C1 segment of cervical spinal cord (tissue), 14 donors: ENCODE measurements around the gene IHH.

Experiments
- DNase-seq, 14 donors: peaks; one replicate each; lab custom pipeline; 2025; lab: John Stamatoyannopoulos, UW

The IHH gene

DNA sequence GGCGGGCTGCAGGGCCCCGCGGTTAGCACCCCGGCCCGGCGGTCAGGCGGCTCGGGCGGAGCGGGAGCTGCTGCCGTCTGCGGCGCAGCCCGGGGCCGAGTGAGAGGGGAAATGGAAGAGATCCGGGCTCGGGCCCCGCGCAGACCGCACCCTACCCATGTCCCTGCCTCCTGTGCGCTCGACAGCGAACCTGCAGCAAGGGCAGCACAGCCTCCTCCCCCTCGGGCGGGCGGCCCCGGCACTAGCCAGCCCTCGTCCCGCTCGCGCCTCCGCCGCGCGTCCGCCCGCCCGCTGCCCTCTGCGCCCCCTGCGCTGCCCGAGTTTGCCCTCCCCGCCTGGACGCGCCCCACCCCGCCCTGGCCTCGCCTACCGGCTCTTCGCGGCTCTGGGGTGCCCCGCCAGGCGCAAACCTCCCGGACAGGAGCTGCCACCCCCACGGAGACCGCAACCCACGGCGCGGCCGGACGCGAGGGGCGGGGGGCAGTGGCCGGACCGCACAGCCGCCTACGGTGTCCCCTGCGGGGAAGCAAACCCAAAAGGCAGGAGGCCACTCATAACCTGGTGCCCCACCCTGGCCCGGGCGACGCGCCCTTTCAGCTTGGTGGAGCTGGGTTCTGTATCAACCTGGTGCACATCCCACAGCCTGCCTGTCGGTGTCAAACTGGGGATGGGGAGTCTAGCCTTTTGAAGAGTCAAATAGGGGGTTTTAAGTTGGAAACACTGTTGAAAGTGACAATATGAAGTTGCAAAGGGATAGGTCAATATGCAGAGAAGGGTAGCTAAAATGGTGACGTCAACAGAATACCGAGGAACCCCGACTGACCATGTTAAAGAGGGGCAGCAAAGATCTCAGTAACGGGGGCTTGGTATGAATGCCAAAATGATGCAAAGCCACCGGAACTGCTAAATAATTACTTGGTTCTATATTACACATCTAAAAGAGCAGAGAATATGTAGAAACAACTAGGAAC lies at the start of gene IHH:
TSS of gene IHH (minus strand) at position 101 of the 971 bp plus-strand sequence. CDS start 454 bp downstream, outside the sequence.
- DNase-seq: no peak

DNA sequence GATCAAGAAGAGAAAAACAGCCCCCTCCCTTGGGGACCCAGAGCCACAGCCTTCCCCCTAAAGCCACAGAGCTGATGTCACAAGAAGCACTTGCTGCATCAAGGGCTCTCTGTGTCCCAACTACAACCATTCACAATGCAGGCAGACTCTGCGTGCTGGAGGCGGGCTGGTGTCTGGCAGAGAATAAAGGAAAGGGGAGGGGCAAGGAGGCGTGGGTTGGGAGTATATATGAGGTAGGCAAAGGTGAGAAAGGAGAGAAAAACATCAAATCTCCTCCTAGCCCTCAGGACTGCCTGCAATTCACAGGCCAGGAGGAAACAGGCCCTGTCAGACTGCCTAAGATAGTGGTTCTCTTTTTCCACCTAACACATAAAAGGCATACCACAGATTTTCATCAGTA lies 48.8 kb upstream of the IHH start:
- DNase-seq: peak in 1 of 14 donors; percentile 0

DNA sequence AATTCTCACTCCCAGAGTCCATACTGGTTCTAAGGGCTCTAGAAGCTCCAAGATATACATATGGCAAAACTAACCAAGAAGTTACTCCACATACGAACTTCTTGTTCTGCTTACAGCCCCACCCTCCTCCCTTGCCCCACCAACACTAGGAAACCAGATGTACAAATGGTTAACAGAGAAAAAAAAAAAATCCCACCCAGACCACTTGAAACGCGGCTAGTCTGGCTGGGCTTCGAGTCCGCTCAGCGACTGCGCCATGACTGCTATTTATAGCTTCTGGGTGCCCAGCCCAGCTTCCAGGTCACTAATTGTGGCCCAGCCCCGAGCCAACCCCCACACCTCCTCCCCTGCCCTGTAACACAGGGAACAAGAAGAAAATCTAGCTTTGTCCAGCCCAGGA lies 47.0 kb upstream of the IHH start:
- DNase-seq: no peak

DNA sequence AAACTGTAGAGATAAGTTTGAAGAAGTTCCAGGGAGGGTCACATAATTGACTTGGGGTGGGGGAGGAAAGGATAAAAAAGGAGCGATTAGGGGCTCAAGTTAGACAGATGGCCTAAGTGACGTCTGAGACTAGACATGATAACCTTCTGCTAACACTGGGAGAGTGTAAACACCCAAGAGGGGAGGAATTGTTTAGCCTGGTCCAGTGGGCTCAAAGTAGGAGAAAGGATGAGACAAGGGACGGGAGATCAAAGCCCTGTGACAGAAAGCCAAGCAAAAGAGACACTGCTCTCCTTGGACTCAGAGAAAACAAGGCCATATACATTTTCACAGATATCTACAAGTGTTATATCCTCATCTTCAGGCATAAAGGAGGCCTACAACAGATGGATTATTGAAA lies 45.5 kb upstream of the IHH start:
- no peak for DNase-seq

DNA sequence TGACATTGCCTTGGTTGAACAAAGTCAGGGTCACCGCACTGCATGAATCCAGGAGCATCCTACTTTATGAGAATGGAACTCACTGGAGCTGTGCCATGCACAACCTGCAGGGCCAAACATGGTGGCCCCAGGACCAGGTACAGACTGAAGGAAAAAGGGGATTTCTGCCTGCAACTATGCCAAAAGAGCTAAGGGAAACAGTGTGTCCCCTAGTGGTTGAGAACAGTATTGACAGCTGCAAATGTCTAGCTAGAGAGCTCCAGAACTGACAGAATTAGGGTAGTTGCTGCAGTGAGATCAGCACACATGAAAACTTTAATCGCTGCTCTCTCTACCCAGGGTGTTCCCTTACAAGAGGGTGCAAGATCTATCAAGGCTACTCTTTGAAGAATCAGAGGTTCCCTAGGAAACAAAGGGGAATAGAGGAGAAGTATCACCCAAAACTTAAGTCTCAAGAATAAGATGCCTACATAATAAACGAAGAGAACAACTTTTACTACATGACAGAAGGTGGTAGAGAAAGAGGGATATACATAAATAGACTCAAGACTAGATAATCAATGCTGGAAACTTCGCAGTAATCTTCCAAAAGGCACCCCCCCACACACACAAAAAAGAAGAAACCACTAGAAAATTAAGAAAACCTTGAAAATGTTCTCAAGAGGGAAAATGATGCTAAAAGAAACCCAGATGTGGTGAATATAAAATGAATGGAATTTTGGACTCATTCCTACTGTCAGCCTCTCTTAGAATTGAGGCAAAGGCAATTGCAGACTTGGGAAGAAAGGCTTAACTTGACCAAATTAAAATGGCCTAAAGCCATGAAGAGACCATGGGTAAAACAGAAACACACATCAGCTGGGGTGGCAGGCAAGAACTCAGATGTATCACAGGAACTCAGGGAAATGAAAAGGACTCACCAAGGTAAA lies 43.6 kb upstream of the IHH start:
- no peak for DNase-seq

DNA sequence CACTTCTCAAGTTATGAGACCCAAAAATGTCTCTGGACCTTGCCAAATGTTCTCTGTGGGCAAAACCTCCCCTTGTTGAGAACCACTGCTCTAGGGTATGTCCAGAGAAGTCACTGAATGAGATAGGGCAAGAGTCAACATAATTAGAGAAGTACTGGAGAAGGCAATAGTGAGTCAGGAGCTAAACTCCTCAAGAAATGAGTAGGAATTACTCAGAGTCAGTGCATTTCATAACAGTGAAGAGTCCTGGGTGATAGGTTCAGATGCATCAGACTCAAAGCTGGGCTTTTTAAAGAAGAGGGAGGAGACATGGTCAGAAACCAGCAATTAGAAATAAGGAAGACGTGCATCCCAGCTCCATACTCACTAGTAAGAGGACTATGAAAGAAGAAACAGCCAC lies 38.6 kb upstream of the IHH start:
- DNase-seq: no peak

DNA sequence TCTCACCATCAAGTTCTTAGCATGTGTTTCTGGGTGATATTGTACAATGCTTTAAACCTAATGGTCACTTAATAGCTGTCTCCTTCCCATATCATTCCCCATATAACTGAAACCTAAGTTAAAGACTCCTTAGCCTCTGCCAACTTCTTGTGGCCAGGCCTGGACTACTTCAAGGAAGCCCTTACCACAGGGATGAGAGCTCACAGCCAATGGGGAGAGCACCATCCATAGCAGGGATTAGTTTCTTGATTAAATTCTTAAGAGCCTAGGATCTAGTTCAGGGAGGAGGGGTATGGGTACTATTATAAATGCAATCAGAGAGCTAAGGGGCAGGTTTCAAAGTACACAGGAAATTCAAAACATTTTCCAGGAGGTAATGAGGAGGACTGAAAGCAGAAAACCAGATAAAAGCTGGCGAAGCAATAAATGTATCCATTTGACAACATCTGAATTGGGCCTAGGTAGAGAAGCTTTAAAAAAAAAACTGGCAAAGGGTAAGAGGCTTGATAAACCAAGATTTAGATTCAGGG lies 34.8 kb upstream of the IHH start:
- no peak for DNase-seq

DNA sequence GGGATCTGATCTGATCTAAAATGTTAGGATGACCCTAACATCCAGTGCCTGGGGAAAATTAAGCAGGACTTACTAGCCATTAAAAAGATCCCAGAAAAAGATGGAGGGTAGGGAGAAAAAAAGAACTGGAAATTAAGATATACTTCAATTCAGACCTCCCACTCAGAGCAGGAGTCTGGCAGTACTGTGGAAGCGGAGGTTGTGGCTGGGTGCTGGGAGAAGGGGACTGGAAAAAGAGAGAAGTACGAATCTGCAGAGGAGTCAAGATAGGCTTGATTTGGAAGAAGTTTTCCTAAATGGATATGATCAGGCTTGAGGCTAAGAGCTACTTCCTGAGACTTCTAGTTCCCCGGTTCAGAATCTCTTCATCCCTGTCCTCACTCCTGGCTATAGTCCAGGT lies 33.5 kb upstream of the IHH start:
- DNase-seq: no peak

DNA sequence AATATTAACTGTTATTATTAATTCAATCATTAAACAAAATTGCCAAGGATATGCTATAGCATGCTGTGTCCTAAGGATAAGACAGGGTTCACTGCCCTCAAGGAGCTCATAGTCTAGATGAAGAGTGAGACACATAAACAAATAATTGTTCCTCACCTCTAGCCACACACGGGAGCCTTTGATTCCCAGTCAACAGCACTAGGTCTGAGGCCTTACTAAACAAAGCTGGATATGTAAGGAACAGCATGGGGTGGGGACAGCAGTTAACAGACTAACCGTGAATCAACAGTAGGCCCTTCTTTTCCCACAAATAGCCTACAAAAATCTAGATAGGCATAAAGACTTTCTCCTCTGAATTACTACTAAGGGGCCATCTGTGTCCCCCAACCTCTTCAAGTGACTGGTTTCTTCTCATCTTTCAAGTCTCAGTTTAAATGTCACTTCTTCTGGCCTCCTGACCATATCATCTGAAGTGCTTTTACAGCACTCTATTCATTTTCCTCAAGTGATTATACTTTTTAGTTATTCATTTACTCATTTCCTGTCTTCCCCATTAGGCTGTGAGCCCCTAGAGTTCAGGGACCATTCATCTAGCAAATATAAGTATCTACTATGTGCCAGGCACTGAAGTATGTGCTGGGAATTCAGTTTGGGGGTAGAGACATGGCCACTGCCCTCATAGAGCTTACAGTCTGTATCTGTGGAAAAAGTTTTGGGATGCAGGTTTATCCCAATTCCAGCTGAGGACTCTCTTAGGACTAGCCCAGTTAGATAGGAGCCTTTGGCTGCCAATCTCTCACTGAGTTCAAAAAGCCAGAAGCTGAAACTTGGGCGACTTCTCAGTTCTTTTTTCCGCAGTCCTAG lies 29.9 kb upstream of the IHH start:
- no peak for DNase-seq

DNA sequence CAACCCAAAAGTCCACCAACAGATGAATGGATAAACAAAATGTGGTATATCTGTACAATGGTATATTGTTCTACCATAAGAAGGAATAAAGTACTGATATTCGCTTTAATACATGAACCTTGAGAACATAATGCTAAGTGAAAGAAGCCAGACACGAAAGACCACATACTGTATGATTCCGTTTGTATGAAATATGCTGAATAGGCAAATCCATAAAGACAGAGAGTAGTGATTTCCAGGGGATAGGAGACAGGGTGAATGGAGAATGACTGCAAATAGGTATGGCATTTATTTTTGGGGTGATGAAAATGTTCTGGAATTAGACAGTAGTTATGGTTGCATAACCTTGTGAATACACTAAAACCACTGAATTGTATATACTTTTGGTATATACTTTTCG lies 28.6 kb upstream of the IHH start:
- DNase-seq: no peak

DNA sequence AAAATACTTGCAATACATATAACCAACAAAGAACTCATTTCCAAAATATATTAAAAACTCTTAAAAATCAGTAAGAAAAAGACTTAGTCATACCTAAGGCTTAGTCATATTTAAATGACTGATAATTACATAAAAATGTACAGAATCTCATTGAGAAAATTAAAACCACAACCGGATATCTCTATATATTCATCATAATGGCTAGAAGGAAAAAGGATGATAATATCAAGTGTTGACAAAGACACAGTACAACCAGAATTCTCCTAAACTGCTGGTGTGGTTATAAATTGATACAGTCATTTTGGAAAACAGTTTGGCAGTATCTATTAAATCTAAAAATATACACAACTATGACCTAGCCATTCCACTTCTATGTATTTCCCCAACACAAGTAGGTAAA lies 27.1 kb upstream of the IHH start:
- no peak for DNase-seq

DNA sequence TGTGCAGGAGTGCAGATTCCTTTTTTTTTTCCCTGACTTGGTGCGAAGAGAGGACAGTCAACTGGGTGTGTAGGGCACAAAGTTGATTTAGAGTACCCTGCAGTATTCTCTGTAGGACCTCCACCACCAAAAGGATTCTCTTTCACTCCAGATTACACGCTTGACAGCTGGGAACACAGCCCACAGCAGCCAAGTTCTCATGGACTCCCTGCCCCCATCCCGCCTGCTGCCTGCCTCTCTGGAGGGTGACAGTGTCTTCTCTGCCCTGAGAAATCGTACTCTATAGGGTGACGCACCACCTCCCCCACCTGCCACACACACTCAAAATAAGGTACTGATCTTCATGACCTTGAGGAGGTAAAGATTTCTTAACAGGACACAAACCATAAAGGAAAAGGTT lies 26.6 kb upstream of the IHH start:
- no peak for DNase-seq

DNA sequence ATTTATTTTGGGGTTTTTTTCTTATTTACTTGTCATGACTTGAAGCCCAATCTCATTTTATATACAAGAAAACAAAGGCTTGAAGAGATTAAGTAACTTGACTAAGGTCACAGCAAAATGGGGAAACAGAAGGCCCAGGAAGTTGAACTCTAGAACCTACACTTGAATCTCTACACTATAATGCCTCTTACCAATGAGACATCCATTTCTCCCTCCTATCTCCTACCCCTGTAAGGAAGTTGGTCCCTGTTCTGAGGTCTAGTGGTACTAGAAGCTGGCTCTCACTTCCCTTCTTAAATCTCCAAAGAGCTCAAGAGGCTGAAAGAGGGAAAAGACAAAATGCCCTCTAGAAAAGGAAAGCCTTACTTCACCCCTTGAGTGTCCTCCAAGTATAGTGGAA lies 25.5 kb upstream of the IHH start:
- no peak for DNase-seq

DNA sequence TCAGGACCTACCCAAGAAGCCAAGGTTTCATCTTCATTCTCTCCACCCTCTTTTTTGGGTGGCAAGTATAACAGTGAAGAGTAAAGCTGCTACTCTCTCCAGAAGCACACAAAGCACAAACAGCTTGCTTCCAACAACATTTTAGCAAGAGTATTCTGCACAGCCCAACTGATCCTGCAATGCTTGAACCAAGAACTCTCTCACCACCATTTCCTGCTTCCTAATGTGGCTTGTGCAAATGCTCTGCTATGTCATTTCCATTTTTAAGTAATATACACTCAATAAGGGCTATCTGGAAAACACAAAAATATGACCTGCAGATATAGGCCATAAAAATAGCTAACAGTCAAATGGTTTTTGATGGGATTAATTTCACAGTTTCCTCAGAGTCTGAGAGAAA lies 24.1 kb upstream of the IHH start:
- DNase-seq: no peak

DNA sequence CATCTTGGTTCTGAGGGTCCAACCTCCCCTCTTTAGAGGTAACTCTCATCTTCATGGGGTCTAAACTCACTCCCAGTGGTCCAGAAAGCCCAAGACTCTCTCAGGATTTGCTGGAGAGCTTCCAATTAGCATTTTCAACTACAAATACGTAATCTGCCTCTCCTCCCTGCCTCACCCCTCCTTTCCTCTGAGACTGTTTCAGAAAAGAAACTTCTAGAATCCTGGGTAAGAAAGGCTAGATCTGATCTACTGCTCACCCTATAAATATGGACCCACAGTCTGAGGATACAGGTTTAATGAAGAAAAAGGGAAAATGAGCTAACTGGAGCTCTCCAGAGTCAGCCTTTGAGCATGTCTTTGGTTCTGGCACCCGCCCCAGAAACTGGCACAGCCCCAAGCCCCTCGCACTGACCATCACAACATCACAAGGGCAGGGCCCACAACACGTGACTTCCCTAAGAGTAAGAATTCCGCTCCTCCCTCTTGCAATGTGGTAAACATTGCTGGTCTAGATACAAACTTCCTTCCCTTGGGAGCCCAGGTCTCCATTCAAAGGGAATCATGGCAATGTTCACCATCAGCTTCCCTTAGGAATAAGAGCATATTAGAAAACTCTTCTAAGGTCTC lies 21.7 kb upstream of the IHH start:
- no peak for DNase-seq

DNA sequence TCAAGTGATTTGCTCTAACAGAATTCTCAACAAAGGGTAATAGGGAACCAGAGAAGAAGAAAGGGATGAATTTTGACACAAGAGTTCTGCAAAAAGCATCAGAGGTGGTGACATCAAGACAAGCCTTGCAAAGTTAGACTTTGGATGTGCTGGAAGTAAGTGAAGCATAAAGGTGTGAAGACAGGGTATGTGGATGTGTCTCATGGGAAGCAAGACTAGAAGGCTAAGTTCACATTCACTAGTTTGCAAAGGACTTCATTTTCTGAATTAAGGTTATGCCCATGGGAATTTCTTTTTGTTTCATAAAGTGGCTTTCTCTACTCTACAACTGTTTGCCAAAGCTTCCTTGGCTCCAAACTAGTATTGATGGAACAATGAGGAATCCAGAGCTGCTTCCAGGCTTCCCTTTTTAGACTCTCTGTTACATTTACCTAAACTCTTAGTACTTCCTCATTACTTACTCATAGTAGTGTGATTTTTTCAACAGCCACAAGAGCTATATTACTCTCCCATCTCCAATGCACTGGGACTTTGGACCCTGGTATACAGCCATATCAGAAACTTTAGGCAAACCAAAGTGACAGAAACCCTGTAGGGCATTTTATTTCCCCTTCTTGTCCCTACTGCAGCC lies 21.1 kb upstream of the IHH start:
- DNase-seq: no peak

DNA sequence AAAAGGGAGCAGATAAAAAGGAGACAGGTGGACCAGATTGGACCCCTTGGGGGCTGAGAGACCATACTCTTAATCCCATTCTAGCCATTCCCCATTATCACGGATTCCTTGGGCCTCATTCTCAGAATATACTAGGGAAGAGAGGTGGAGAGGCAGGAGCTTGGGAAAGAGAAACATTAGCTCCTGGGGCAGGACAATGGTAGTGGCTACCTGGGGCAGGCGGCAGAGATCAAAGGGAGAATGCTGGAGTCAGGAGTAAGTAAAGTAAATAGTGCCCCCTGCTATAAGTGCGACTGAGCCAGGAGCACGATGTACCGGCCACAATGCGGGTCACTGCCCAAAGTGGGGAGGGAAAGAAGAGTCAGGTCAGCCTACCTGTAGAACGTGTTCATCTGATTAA lies 20.4 kb upstream of the IHH start:
- DNase-seq: no peak

DNA sequence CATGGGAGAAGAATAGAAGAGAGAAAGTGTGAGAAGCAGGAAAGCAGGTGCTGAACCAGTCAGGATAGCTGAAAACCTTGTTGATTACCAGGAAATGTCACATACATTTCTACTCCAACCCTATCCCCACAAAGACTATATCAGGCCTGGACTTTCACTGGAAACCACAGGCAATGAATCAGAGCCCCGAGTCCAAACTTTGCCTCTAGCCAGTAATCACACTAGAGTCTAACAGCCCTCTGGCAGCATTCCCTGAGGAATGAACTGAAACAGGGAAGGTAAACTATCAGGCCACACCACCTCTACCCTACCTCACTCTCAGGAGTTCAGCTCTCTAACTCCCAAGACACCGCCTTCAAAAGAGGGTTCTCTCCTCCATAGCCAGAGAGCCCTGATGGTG lies 18.7 kb upstream of the IHH start:
- DNase-seq: no peak

DNA sequence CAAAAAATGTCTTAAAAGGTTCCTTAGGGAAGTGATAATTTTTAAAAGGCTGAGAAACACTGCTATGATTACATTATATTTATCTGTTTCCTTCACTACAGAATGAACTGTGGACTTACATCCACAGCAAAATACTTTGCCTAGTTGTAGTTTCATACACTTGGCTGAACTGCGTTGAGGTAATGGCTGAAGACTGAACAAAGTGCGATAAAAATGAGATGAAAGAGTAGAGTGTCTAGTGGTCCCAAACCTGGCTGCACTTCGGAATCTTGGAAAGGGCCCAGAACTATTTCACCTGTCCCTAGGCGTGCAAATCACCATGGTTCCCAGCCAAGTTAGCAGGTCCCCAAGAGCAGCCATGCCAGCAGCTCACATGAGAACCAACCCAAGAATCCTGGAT lies 18.2 kb upstream of the IHH start:
- no peak for DNase-seq

DNA sequence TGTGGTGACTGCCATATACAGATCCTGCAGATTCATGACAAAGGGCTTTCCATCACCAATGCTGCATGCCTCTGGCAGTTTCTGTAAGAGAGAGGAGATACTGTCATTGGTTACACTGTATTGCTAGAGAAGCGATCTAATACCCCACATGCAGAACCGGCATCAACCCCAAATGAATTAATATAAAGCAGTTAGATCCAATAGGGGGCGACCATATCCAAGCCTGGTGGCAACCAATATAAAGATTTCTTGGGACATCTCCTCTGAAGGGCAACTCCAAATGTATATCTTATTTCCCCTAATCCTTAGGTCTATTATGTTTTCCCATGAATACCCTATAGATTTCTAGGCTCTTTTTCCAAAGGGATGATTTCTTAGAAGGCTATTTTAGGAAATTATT lies 17.4 kb upstream of the IHH start:
- DNase-seq: no peak
